Neural cell (in vitro differentiated cells): ENCODE results near the gene COPS4.

ENCODE experiments used
- EP300 ChIP-seq: fragments of 450-650 bp; conservative IDR thresholded peaks from 2 replicates; pipeline ENCODE4 v1.6.1; 2014; ENCODE audit warnings: antibody characterized with exemption, mild to moderate bottlenecking, moderate library complexity; ENCODE audit not compliant: poor library complexity, severe bottlenecking
- EZH2 ChIP-seq: fragments of 200-600, 300-800 bp; shearing (Covaris generic), sonication (generic); IDR thresholded peaks from 2 replicates; pipeline ENCODE4 v1.6.1; 2014; ENCODE audit warnings: antibody characterized with exemption, low read length, borderline replicate concordance, mild to moderate bottlenecking; ENCODE audit not compliant: insufficient read depth, poor library complexity, severe bottlenecking
- MXI1 ChIP-seq: fragments of 450-650 bp; conservative IDR thresholded peaks from 2 replicates; pipeline ENCODE4 v1.6.1; 2014; ENCODE audit warnings: antibody characterized with exemption, mild to moderate bottlenecking; ENCODE audit not compliant: poor library complexity, severe bottlenecking
- POLR2AphosphoS5 ChIP-seq: IDR thresholded peaks from 2 replicates; pipeline ENCODE4 v1.6.1; 2012
- RAD21 ChIP-seq: fragments of 450-650 bp; conservative IDR thresholded peaks from 2 replicates; pipeline ENCODE4 v1.6.1; 2014; ENCODE audit warnings: antibody characterized with exemption, mild to moderate bottlenecking, moderate library complexity
- SMC3 ChIP-seq: fragments of 450-650 bp; conservative IDR thresholded peaks from 2 replicates; pipeline ENCODE4 v1.6.1; 2014; ENCODE audit warnings: antibody characterized with exemption, mild to moderate bottlenecking, moderate library complexity; ENCODE audit not compliant: poor library complexity
- TAF1 ChIP-seq: IDR thresholded peaks from 2 replicates; pipeline ENCODE4 v1.6.1; 2012; ENCODE audit warnings: low read depth
- TF ChIP-seq, protein P1 (sequence below): fragments of 450-650 bp; IDR thresholded peaks from 2 replicates; pipeline ENCODE4 v1.5.1; 2014; ENCODE audit warnings: antibody characterized with exemption, mild to moderate bottlenecking, moderate library complexity; ENCODE audit not compliant: poor library complexity, severe bottlenecking
- TF ChIP-seq, protein P2 (sequence below): IDR thresholded peaks from 2 replicates; pipeline ENCODE4 v1.6.1; 2012; ENCODE audit warnings: borderline replicate concordance

DNA sequence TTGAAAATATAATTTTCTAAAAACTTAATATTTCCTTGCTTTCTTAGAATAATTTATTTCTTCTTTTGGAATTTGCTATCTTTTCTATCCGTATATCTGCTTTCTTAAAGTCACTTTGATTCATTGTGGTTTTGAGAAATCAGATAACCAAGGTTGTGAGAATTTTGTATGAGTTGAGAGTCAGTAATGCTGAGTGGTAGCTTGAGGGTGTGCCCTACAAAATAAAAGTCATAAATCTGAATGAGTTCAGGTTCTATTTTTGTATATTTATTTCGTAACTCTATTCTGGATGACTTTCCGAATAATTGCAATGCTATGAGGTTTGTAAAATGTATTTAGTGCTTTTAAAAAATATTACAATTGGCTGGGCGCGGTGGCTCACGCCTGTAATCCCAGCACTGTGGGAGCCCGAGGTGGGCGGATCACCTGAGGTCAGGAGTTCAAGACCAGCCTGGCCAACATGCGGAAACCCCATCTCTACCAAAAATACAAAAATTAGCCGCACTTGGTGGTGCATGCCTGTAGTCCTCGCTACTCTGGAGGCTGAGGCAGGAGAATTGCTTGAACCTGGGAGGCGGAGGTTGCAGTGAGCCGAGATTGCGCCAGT is 8.9 kb downstream of the COPS4 start:
- TF ChIP-seq, protein P1, sequence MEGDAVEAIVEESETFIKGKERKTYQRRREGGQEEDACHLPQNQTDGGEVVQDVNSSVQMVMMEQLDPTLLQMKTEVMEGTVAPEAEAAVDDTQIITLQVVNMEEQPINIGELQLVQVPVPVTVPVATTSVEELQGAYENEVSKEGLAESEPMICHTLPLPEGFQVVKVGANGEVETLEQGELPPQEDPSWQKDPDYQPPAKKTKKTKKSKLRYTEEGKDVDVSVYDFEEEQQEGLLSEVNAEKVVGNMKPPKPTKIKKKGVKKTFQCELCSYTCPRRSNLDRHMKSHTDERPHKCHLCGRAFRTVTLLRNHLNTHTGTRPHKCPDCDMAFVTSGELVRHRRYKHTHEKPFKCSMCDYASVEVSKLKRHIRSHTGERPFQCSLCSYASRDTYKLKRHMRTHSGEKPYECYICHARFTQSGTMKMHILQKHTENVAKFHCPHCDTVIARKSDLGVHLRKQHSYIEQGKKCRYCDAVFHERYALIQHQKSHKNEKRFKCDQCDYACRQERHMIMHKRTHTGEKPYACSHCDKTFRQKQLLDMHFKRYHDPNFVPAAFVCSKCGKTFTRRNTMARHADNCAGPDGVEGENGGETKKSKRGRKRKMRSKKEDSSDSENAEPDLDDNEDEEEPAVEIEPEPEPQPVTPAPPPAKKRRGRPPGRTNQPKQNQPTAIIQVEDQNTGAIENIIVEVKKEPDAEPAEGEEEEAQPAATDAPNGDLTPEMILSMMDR = no peak
- TF ChIP-seq POLR2AphosphoS5 (no peak), EP300 (no peak), TAF1 (no peak), SMC3 (no peak), RAD21 (no peak), EZH2 (no peak), MXI1 (no peak)
- TF ChIP-seq, protein P2, sequence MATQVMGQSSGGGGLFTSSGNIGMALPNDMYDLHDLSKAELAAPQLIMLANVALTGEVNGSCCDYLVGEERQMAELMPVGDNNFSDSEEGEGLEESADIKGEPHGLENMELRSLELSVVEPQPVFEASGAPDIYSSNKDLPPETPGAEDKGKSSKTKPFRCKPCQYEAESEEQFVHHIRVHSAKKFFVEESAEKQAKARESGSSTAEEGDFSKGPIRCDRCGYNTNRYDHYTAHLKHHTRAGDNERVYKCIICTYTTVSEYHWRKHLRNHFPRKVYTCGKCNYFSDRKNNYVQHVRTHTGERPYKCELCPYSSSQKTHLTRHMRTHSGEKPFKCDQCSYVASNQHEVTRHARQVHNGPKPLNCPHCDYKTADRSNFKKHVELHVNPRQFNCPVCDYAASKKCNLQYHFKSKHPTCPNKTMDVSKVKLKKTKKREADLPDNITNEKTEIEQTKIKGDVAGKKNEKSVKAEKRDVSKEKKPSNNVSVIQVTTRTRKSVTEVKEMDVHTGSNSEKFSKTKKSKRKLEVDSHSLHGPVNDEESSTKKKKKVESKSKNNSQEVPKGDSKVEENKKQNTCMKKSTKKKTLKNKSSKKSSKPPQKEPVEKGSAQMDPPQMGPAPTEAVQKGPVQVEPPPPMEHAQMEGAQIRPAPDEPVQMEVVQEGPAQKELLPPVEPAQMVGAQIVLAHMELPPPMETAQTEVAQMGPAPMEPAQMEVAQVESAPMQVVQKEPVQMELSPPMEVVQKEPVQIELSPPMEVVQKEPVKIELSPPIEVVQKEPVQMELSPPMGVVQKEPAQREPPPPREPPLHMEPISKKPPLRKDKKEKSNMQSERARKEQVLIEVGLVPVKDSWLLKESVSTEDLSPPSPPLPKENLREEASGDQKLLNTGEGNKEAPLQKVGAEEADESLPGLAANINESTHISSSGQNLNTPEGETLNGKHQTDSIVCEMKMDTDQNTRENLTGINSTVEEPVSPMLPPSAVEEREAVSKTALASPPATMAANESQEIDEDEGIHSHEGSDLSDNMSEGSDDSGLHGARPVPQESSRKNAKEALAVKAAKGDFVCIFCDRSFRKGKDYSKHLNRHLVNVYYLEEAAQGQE = no peak
